DMS 273 (cell line): Measurements from ENCODE around the gene CLDN18.

Experiments
- DNase-seq: peaks from one replicate; lab custom pipeline; 2025; ENCODE audit not compliant: unreplicated experiment; lab: John Stamatoyannopoulos, UW

The CLDN18 gene

GRCh38 chr3:138009476-138010272, at the start of gene CLDN18:
TSS of gene CLDN18 (plus strand) at chr3:138010165. CDS start at chr3:138010226, 61 bp downstream.
- no peak for DNase-seq

- DNase-seq = no peak
These were observed 47.7 kb upstream of the CLDN18 start for GRCh38 chr3:137962251-137962650.

DNA sequence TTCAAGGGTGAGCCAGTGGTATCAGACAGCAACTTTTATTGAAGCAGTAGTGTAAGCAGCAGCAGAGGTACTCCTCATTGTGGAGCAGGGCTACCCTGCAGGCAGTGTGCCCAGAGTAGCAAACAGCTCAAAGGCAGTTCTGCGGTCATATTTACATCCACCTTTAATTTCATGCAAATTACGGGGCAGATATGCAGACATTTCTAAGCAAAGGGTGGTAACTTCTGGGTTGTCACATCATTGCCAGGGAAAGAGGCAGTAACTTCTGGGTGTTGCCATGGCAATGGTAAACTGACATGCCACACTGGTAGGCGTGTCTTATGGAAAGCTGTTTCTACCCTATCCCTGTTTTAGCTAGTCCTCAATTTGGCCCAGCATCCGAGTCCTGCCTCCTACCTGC, 46.5 kb upstream of the CLDN18 start:
- DNase-seq = peak; percentile 18

GRCh38 chr3:137970914-137971831, 38.8 kb upstream of the CLDN18 start:
- DNase-seq = peak; percentile 93

DNA sequence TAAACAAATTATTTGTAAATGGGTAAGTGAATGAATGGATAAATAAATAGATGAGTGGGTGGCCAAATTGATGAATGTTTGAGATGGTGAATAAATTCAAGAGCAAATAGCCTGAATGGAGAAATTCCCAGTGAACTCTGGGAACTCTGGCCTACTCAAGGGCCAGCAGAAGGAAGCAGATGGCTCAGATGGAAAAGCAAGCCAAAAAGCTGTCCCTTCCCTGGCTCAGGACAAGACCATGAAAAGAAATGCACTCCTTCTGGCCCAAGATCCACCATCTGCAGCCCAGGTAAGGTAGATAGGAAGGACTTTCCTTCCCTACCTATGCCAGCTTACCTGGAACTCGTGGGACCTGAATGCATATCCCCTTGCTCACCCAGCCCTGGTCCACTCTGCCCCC, 37.6 kb upstream of the CLDN18 start:
- peak; percentile 19 for DNase-seq

DNA sequence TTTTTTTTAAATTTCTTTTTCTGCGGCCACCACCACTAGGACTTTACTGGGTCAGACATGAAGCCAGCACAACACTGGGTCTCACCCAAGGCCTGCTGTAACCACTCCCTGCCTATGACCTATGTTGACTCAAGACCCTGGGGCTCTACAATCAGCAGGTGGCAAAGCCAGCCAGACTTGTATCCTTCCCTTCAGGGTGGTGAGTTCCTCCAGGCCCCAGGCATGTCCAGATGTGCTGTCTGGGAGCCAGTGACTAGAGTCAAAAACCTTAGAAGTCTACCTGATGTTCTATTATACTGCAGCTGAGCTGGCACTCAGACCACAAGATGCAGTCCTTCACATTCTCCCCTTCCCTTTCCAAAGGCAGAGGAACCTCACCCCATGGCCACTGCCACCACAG, 31.6 kb upstream of the CLDN18 start:
- DNase-seq = no peak

GRCh38 chr3:137987723-137988122, 22.2 kb upstream of the CLDN18 start:
- DNase-seq = no peak

DNA sequence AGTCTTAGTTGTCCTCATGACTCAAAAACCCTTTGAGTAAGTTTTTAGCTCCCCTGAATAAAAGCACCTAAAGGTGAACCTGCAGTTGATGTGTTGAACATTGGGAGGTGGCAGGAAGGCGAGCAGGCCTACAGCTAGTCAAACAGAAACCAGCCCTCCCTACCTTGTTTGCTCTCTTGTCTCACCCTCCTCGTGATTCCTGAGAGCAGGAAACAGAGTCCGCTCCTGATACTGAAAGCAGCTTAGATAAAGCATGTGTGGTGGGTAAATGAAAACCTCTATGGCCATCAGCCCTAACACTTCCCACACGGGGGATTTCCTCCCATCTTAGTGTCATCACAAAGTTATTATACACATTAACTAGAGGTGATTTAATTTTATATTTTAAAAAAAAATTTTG, 21.8 kb upstream of the CLDN18 start:
- DNase-seq = no peak

- DNase-seq = no peak
These were observed 21.0 kb upstream of the CLDN18 start for GRCh38 chr3:137988982-137989381.

DNA sequence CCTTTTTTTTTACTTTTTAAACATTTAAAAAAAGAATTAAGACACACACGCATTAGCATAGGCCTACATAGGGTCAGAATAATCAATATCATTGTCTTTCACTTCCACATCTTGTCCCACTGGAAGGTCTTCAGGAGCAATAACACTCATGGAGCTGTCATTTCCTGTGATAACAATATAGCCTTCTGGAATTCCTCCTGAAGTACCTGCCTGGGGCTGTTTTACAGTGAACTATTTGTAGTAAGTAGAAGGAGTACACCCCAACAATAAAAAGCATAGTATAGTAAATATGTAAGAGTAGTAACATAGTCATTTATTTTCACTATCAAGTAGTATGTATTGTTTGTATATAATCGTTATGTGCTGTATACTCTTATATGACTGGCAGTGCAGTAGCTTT, 19.5 kb upstream of the CLDN18 start:
- no peak for DNase-seq

- no peak for DNase-seq
These were observed 17.4 kb upstream of the CLDN18 start for GRCh38 chr3:137992592-137992991.

GRCh38 chr3:137998121-137999042, 11.6 kb upstream of the CLDN18 start:
- DNase-seq = no peak

DNA sequence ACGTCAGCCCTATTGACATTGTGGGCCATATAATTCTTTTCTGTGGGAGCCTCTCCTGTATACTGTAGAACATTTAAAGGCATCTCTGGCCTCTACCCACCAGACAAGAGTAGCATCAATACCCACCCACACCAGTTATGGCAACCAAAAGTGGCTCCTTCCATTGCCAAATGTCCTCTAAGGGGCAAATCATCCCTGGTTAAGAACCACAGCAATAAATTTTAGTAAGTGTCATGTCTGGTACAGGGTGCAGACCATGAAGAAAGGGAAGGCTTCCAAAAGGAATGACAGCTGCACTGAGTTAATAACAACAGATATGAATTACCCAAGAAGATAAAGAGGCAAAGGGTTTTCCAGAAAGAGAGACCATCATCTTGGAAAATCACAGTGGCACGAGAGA, 6.9 kb upstream of the CLDN18 start:
- DNase-seq = no peak

DNA sequence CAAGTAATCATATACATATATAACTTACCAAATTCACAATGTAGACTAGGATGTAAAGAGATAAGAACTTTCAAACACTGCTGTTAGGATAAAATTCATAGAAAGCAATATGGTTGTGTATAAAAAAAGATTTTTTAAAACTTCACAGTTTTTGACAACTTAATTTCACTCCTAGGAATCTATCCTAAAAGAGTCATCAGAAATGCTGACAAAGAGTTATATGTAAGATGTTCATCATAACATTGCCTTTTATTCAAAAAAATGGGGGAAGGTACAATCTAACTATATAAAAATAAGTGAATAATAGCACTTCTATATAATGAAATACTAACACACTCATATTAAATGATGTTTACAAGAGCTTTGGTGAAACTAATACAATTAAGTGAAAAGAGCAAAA, 4.3 kb upstream of the CLDN18 start:
- DNase-seq = no peak

DNA sequence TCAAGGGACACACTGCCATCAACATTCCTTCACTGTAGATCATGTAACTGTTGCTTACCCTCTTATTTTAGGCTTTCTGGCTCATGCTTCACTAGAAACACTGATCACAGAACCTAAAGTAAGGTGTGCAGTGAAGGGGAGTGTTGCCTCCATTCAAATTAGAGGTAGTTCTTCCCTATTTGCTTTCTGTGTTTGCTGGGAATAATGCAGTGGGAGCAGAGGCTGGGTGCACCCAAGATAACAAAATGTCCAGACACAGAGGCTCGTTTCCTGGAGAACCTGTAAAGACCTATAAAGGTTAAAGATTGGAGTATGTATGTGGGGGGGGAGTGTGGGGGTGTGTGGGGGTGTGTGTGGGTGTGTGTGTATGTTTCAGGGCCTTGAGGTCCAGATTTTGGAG, 2.1 kb upstream of the CLDN18 start:
- no peak for DNase-seq

GRCh38 chr3:138010273-138010590, 267 bp downstream of the CLDN18 start:
- DNase-seq = no peak

DNA sequence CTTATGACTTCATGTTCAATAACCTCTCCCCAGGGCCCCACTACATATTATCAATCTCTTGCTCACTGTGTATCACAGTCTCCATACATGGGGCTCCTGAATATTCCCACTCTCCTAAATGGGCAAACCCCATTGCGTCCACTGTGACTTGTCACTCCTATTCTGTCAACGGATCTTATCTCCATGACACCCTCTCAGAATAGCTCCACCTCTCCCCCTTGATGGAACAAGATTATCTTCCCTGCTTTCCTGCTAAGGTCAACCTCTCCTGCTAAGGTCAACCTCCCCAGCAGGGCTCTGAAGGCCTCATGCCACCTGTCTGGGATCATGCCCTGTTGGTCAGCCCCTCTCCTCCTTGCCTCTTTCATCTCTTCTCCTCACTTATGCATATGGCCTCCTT, 1.8 kb downstream of the CLDN18 start:
- no peak for DNase-seq

DNA sequence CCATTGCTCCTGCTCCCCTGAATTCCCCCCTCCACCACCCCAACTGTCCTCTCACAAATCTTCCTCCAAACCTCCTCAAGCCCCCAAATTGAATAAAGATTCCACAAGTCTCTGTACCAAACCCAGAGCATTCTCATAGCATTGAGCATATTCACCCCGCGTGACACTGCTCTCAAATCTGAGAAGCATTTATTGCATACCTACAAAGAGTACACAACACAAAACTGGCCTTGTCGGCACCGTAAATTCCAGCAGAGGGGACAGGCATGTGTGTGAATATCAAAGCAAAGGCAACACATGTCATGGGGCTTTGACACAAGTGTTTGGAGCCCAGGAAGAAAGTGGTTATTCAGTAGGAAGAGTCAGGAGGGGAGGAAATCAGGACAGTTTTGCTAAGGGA, 2.6 kb downstream of the CLDN18 start:
- no peak for DNase-seq

GRCh38 chr3:138016065-138016464, 6.1 kb downstream of the CLDN18 start:
- no peak for DNase-seq

GRCh38 chr3:138019281-138020069, 9.5 kb downstream of the CLDN18 start:
- no peak for DNase-seq
